Left lobe of liver (tissue), 2 donors: ENCODE measurements around the gene DNAJC21. TPM values are rescaled to one million over a fixed set of nuclear protein-coding genes. Genes with fewer than 3 reads are reported as not detected.

Experiments used
- ATAC-seq: fragments of 200-7000 bp; cut with Tn5 transposase; one replicate; pipeline ENCODE4 v1.9.1; 2020; ENCODE audit warnings: mild to moderate bottlenecking, moderate library complexity
- DNase-seq: peaks from one replicate; pipeline ENCODE4 v3.0.0-alpha.2; 2020; ENCODE audit warnings: low spot score
- total RNA-seq: library from RNA; stranded (reverse); gene quantifications from one replicate; pipeline ENCODE4 v1.2.1, GENCODE V29; 2021
- donor health status: DM: no; HTN: no; CAD: no; lungs with moderate emphysema.
- donor health status: DM: no; HTN: yes; CAD: no.

DNAJC21 gene
- total RNA-seq, 1 donor from 2014 or later = 18.5 TPM

DNA sequence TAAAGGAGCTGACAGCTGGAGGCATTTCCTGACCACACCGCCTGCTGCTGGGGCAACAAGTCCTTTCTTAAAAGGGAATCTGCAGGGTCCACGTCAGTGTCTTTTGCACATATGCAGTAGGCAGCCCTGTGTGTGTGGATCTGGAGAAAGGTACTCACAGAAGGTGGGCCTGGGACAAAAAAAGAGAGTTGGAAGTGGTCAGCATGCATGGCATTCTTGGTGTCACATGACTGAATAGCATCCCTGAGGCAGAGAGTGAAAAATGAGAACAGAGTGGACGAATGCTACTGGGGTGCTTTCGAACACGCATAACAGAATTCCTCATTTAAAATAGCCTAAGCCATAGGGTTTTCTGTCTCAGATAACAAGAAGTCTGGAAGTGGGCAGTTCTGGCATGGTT, 47.0 kb downstream of the DNAJC21 start:
- DNase-seq = no peak
- no peak for ATAC-seq

DNA sequence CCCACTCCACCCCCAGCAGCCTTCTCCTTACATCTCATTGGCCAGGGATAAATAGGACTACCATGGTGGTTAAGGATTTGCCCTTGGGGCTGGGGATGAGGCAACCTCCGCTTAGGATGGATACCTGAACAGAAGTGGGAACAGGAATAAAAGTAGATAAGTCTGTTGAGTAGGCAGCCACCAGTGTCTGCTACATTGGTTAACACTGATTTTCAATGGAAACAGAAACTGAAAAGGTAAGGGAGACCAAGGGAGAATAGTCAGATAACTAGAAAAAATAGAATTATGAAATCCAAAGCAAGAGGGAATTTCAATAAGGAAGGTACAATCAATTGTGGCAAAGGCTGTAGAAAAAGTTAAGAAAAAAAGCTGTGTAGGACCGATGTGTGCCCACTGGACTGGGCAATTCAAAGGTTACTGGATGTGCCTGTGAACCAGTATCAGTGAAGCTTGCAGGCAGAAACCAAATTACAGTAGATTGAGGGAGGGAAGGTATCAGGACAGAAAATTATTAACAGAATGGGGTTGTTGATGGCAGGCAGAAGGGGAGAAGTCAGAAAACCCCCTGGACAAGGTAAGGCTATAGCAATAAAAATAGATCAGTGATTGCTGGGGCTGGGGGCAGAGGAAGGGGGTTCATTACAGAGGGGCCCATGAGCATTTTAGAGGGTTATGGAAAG, 48.7 kb downstream of the DNAJC21 start:
- ATAC-seq = no peak
- no peak for DNase-seq

DNA sequence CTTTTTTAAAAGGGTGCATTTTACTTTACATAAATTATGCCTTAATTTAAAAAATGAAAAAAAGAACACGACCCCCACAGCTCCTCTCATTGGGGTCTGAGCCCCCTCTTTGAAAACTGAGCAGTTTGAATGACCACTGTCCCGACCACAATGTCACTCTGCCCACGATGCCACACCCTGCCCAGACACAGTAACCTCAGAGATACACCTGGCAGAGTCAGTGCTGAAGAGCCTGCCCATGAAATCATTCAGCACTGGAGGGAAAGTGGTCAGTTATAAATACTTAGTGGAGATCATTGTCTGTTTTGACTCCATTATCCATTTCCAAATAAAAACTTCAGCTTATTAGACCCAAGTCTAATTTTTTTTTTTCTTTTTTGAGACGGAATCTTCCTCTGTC, 49.3 kb downstream of the DNAJC21 start:
- no peak for DNase-seq
- ATAC-seq = no peak

DNA sequence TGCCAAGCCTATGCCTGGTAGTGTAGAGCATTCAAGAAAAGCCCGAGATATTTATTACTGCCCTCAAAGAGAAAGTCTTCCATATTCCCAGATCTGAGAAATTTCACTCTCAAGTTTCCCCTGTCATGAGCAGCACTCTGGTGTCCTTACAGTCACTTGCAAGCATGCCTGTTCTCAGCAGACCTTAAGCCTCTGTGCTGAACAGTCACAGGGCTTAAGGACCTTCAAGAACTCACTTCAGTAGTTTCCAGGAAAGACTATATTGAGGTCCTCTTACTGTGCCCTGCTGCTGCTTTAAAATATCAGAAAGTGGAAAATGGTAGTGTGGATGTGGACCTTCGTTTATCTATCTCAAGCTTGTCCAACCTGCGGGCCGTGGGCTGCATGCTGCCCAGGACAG, 53.5 kb downstream of the DNAJC21 start:
- no peak for ATAC-seq
- DNase-seq = no peak

DNA sequence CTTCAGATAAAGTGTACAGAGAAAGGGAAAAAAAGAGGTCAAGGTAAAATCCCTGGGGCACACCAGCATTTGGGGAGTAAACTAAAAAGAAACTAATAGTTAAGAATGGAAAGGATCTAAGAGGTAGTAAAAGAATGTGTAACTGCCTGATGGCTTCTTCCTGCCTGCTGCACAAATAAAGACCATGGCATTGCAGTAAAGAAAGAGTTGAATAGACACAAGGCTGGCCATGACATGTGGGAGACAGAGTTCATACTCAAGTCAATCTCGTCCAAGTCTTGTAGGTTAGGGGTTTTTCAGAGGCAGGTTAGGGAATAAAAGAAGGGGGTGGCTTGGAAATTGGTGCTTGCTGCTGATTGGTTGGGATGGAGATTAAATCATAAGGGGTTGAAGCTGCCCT, 57.6 kb downstream of the DNAJC21 start:
- ATAC-seq (no peak), DNase-seq (no peak)

DNA sequence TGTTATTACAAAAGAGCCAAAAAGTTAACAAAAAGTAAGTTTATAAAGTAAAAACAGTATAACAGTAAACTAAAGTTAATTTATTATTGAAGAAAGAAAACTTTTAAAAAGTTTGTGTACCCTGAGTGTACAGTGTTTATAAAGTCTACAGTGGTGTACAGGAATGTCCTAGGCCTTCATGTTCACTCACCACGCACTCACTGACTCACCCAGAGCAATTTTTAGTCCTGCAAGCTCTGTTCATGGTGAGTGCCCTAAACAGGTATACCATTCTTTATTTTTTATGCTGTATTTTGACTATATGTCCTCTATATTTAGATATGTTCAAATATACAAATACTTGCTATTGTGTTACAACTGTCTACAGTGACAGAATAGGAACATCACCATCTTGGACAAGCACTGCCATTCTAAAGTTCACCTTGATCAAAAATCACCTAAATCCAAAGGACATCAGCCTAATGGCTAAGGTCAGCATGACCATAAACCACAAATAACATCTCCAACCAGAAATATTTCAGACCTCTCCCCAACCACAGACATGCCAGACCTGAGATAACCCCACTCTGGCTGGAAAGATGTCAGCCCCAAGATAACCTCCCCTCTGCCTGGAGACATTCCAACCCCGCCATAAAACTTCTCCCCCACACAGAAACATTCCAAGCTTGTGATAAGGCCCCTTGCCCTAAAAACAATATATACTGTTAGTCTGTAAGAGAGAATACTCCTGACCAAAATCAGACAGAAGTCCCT, 62.3 kb downstream of the DNAJC21 start:
- DNase-seq (no peak), ATAC-seq (no peak)

DNA sequence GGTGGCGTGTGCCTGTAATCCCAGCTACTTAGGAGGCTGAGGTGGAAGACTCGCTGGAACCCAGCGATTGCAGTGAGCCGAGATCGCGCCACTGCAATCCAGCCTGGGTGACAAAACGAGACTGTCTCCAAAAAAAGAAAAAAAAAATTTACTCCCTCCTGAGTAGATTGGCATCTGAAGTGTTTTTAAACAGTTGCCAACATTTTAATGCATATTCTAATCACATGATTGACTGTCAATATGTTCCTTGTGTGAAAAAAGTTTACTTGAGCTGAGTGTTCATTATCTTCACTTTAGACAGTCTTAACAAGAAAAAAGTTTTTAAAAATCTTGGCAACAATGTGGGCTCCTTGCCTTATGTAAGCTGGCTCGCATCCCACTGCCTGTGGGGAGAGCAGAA, 64.6 kb downstream of the DNAJC21 start:
- ATAC-seq (no peak), DNase-seq (no peak)

DNA sequence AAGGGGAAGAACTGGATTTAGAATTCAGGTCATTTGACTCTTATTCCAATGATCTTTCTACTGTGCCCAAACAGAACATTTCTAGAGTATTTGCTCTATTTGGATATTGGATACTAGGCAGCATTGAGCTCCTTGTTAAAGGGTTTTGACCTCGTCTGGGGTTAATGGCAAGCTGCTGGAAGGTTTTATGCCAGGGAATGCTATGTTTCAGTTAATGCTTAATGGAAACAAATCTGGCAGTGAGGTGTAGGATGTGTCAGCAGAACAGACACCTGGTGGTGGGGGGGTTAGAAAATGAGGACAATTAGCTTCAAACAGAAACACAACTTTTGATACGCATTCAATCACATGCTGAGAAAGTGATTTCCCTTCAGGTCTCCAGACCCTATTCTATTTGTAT, 66.9 kb downstream of the DNAJC21 start:
- ATAC-seq (no peak), DNase-seq (no peak)

DNA sequence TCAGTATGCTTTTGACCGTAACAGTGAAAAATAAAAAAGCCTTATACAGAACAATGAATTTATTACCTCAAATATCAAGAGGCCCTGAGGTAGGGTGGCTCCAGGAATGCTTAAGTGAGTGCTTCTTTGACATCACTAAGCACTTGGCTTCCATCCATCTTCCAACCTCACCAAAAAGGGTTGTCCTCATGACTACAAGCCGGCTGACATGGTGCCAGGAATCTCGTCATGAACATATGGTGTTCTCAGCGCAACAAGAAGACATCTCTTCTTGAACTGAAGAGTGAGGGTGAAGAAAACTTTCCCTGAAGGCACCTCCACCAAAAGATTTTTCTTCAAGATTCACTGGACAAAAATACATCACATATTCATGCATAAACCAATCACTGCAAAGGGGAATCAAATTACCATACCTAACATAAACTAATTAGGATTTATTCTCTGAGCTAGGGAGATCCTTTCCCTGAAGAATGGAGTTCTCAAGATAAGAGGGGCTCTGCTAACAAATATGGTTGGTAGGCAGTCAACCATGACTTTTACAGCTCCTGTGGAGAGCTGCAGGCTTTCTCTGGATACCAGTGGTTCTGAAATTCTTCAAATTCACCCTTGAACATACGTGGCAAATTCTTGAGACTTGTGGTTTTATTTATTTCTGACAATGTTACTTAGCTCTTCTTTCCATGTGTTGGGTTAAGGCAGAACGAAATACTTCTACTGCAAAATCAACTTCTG, 68.9 kb downstream of the DNAJC21 start:
- no peak for ATAC-seq
- DNase-seq = no peak

DNA sequence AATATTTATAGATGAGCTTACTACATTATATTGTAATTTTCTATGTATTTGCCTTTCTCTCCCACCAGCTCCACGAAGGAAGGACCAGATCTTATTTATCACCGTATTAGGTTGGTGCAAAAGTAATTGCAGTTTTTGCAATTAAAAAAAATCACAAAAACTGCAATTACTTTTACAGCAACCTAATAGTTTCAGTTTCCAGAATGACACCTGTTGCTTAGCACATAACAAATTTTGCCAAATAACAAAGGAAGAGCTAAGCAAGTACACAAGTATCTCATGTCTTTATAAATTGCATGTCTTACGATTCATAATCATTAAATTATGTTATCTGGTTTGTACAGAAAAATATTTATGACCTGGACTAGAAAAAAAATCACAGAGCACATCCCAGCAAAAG, 72.5 kb downstream of the DNAJC21 start:
- DNase-seq (no peak), ATAC-seq (no peak)

DNA sequence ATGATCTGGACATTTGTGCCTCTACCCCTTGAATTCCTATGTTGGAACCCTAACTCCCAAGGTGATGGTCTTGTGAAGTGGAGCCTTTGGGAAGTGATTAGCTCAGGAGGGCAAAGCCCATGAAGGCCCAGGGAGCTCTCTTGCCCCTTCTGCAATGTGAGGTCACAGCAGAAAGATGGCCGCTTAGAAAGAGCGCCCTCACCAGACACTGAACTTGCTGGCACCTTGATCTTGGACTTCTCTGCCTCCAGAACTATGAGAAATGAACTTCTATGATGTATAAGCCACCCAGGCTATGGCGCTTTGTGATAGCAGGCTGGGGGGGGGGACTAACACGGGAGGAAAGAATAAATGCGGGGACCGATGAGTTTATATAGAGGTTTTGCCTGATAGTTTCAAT, 73.1 kb downstream of the DNAJC21 start:
- no peak for ATAC-seq

DNA sequence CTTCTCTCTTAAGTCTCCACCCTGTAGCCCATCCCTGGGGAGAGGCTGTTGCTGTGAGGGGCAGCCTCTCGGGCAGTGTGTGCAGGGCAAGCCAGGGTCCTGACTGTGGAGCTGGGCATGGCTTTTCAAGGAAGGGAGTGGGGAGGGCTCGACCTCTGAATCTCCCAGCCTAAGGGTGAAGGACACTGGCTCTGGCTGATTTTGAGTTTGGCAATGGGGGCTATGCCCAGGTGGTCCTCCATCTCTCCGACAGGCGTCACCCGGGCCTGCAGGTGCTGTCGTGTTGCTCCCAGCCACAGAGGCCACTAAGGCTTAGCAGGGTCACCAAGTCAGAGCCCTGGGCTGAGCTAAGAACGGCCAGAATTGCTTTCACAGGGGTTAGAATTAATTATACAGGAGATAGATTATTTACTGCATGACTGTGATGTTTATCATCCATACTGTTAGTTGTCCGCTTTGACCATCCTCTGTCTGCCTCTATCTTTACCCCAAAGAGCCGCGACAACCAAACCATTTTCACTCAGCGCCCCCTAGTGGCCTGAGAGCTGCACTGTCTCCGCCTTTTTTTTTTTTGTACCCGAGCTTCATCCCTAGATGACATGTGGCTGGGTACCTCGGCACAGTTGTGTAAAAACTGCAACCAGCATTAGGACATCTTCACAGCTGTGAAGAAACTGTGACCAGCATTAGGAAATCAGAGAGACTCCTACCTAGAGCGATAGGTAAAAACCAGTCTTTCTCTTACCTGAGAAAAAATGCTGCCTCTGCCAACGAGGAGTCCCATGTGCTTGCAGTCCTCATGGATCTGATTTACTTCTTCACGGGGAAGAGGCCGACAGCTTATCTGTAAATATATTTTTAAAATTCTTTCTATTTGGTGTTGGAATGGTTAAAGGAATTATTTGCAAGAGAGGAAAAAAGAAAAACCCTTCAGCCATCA, 73.9 kb downstream of the DNAJC21 start:
- DNase-seq (no peak), ATAC-seq (peak; percentile 80)

More for the DNA sequence above, 73.1 kb downstream of the DNAJC21 start:
- DNase-seq = no peak

DNA sequence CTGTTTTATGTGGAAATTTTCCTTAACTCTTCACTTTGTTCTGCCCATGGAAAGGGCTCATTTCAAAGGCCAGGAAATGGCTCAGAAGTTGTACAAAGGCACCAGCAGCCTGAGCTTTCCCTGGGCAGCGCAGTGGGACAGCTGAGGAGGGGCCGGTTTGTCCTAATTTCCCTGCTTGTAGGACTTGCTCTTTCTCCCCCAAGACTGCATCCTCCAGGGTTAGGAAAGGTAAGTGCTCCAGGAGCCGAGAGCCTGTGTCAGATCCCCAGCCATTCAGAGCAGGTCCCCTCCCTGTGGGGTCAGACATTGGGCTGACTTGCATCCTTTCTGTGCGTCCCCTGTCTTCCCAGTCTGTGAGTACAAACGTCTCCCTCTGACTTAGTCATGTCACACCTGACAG, 74.8 kb downstream of the DNAJC21 start:
- ATAC-seq (no peak), DNase-seq (no peak)

DNA sequence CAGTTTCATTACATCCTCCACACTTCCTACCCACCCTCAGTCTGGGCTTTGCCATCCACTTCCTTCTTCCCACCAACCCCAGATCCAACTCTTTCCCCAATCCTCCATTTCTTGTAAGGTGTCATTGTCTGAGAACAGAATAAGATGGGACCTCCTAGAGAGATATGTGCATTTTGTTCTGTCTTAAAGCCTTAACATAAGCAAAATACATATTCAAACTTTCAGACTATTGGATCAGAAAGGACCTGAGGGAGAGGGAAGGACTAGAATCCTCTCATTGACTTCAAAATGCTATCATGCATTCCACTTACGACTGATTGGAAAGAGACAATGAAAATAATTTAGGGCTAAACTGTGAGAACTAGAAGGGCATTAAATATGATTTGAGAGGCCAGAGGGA, 75.4 kb downstream of the DNAJC21 start:
- no peak for ATAC-seq

More for the DNA sequence above, 75.4 kb downstream of the DNAJC21 start:
- no peak for DNase-seq

Other genes with a start within 250 kb of the DNAJC21 start
- not detected for gene TTC23L, start 90.4 kb upstream of the DNAJC21 start, total RNA-seq
- gene RAD1, start 14.1 kb upstream of the DNAJC21 start, total RNA-seq = 5.7 TPM
- 4.6 TPM for gene BRIX1, start 13.8 kb upstream of the DNAJC21 start, total RNA-seq
- 50.8 TPM for gene AGXT2, start 118.4 kb downstream of the DNAJC21 start, total RNA-seq